ENCODE measurements around the gene TRIM50.
"Not testable (repeated sequence)": the region's sequence is repeated elsewhere in the genome, so short reads cannot be mapped to it uniquely, and the experiment has no call there.

The TRIM50 gene

GRCh38 chr7:73349763-73350162, 21.9 kb upstream of the TRIM50 start:
- no peak for DNase-seq

DNA sequence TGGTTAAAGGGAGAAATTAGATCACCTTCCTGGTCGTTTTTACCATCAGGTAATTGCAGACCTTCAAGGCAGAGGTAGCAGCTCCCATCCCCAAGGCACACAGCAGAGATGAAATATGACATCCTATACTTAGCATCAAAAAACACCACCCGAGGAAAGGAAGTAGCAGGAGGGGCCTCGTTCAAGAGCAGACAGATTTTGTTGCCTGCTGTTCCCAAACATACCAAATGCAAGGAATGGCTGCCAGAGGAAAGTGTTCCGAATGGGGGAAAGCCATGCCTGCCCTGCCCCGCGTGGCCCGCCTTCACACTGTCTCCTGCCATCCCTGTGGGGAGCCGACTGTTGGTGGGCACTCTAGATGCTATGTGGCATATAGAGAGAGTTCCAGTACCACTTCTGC, 18.1 kb upstream of the TRIM50 start:
- DNase-seq: no peak

DNA sequence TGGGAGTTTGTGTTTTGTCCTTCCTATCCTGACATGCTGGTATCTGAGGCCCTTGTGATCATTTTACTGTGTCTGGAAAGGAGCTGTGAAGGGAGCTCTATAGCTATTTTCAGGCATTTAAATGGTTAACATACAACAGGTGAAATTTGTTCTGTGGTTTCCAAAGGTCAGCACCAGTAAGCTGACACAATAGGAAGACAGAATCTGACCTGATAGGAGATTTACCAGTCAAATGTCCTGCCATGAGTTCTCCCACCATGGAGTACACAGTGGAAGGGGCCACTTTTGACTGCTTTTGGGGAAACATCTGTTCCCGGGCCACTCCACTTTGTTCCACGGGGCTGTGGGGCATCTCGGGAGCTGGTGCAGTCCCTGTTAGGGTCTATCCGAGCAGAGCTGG, 17.7 kb upstream of the TRIM50 start:
- no peak for DNase-seq

DNA sequence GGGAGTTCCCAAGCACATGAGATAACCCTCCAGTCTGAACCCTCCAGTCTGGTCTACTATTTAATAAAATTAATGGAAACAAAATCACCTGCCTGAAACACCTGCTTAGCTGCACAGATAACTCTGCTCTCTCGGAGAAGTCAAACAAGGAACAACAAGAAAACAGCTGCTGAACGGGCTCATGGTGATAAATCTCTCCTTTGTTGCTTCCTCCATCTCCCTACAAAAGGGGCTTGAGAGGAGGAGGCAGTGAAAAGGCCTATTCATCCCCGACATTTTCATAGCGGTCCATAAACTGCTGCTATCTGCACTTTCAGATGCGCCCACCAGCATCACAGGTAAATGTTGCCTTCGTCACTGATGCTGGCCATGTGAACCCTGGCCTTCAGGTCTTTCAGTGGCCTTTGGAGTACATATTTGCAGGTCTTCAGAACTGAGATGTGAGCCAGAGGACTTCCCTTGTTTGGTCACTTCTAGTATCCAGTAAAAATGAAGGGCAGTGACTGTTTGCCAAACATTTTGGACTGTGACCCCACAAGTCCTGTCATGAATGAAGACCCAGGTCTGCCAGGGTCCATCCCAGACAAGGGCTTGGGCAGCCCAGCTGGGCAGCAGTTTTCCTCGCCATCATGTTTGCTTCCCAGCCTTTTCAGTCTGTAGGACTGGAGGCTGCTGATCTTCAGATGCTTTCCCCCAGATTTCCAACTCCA, 15.9 kb upstream of the TRIM50 start:
- DNase-seq: no peak

- DNase-seq: no peak
These were observed 14.8 kb upstream of the TRIM50 start for GRCh38 chr7:73342645-73343044.

- no peak for DNase-seq
These were observed 14.0 kb upstream of the TRIM50 start for GRCh38 chr7:73341877-73342276.

DNA sequence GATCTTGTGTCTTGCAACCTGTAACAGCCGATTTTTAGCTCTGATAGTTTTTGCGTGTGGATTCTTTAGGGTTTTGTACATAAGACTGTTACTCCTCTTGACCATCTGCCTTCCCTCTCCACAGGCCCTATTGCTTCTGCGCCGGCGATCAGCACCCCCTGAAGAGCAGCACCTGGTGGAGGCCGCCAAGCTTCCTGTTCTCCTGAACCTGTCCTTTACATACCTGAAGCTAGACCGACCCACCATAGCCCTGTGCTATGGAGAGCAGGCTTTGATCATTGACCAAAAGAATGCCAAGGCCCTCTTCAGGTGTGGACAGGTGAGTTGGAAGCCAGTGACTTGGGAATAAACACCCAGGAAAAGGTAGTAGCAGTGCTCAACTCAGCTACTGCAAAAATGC, 12.6 kb upstream of the TRIM50 start:
- no peak for DNase-seq

DNA sequence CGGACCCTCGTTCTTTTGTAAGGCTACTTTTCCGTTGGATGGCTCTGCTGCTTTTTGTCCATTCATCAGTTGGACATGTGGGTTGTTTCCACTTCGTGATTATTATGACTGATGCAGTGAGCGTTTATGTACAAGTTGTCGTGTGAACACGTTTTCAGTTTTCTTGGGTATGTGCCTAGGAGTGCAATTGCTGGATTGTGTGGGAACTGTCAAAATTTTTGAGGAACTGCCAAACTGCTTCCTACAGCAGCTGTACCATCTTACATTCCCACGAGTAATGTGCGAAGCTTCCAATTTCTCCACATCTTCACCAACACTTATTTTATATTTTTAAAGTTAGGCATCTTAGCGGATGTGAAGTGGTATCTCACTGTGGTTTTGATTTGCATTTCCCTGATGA, 10.4 kb upstream of the TRIM50 start:
- DNase-seq: no peak

DNA sequence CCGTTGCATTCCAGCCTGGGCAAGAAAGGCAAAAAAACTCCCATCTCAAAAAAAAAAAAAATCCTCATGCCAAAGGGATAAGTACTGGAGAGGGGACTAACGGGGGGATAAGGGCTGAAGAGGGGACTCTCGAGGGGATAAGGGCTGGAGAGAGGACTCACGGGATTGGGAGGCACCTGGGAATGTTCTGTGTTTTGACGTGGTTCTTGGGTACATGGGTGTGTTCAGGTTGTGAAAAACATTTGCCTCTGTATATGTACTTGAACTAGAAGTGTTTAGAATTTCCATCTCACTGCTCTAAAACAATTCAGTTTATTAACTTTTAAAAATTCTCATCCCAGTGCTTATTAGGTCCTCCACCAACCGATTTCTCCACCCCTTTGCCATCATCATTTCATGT, 4.6 kb upstream of the TRIM50 start:
- DNase-seq: no peak

GRCh38 chr7:73330772-73331171, 2.9 kb upstream of the TRIM50 start:
- no peak for DNase-seq

GRCh38 chr7:73329861-73330581, 2.1 kb upstream of the TRIM50 start:
- DNase-seq: no peak

DNA sequence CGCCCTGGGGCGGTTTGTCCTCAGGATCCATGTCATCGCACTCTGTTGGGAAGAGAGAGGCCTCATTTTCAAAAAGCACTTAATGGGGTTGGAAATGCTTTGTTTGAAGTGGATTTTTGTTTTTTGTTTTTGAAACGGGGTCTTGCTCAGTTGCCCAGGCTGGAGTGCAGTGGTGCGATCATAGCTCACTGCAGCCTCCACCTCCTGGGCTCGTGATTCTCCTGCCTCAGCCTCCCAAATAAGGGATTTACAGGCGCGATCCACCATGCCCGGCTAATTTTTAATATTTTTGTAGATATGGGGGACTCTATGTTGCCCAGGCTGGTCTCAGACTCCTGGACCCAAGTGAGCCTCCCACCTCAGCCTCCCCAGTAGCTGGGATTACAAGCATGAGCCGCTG, 814 bp upstream of the TRIM50 start:
- DNase-seq: no peak

GRCh38 chr7:73327449-73327848, 433 bp downstream of the TRIM50 start:
- DNase-seq: not testable (repeated sequence)

DNA sequence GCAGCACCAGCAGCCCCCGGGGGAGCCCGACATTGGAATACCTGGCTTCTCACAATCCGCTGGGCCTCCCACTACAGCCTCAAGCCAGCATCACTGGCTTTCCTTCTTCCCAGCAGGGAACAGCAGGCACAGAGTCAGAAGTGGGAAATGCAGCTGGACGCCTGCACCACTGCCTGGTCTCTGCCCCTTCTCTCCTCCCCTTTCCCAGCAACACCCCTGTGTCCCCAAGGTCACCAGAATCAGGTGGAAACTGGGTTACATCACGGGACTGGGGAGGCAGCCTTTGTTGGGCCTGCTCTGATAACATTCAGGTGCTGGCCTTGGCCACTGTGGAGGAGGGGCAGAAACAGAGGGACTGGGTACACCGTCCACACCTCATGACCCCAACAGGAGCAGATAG, 2.5 kb downstream of the TRIM50 start:
- DNase-seq: not testable (repeated sequence)

DNA sequence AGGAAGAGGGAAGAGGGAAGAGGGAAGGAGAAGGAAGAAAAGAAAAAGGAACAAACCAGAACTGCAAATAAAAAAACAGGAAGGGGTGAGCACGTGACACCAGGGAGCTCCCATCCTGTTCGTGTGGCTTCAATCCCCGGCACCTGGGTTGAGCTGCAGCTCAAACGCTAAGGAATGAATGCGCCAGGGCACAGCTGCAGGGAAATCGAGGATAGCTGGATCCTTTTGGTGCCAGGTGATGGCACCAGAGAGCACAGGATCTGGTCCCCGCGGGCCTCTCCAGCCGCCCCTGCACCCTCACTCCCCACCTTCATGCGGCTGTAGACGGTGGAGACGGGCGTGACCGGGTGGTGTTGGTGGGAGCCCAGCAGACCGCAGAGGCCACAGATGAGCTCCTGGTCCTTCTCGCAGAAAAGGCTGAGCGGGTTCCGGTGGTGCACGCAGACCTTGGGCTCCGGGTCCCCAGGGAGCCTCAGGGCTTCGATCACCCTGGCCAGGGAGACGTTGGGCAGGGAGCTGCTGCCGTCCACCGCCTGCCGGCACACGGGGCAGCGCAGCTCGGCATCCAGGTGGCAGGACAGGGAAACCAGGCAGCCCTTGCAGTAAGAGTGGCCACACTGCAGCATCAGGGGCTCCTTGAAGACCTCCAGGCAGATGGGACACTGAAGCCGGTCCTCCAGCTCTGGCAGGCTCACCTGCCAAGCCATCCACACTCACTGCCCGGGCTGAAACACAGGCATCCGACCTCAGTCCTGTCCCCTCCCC, 3.6 kb downstream of the TRIM50 start:
- DNase-seq: peak; percentile 44

GRCh38 chr7:73323434-73324080, 4.3 kb downstream of the TRIM50 start:
- not testable (repeated sequence) for DNase-seq

- DNase-seq: not testable (repeated sequence)
These were observed 7.9 kb downstream of the TRIM50 start for GRCh38 chr7:73320009-73320408.

DNA sequence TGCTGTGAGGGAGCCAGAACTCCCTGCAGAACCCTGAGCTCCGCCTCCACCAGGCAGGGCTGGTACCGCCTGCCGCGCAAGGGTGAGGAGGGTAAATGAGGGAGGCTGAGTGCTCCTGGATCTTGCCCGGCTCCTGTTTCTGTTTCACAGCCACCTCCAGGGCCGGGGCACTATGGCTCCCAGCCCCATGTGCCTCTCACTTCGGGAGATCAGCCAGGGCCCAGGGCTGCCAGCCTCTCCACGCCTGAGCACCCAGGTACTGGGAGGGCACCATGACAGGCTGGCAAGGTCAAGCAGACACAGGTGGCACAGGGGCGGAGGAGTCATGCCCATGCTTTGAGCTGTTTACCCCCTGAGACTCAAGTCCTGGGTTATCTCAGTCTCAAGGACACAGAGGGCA, 8.3 kb downstream of the TRIM50 start:
- DNase-seq: not testable (repeated sequence)

DNA sequence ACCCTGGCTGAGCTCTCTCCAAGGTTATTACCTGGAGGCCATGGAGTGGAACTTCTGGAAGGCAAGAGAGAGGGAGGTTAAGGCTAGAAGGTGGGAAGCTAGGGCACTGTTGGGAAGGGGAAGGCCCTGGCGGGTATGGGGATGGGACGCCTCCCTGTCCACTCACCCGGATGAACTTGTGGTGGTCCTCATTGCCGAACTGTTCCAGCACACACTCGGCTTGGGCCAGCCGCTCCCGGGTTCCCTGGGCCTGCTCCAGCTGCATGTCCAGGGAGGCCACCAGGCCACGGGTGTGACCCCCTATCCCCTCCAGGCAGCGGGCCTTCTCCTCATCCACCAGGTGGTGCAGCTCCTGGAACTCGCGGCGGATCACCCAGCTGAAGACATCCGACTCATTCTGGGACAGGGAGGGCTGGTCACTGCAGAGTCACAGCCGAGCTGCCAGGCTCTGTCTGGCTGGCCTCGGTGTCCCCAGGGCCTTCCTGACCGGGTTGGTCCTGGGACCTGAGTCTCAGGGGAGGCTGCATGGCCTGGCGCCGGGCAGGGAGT, 9.2 kb downstream of the TRIM50 start:
- not testable (repeated sequence) for DNase-seq

GRCh38 chr7:73316521-73316920, 11.4 kb downstream of the TRIM50 start:
- DNase-seq: no peak

- DNase-seq: no peak
These were observed 13.6 kb downstream of the TRIM50 start for GRCh38 chr7:73314271-73314670.

GRCh38 chr7:73313521-73313906, 14.4 kb downstream of the TRIM50 start:
- no peak for DNase-seq

All from activated CD4-positive, alpha-beta T cell treated with anti-CD3 and anti-CD28 coated beads, Interleukin-2, amount 50 U/mL, for 1 hour (primary cell).